Esophagus mucosa (tissue), 1 donor: Measurements from ENCODE around the gene GALNT3. TPM values are rescaled to one million over a fixed set of nuclear protein-coding genes. Genes with fewer than 3 reads are reported as not detected.

ENCODE experiments used
- ATAC-seq: fragments of 200-7000 bp; cut with Tn5 transposase; one replicate; pipeline ENCODE4 v1.9.1; 2020
- total RNA-seq: library from RNA; stranded (reverse); gene quantifications from one replicate; pipeline ENCODE4 v1.2.4, GENCODE V29; 2023
- donor health status: DM: yes; HTN: yes; CAD: no.

Gene GALNT3
- total RNA-seq, 1 donor from 2014 or later: 40.0 TPM

GRCh38 chr2:165725421-165725820 lies 68.6 kb downstream of the GALNT3 start:
- ATAC-seq: peak; percentile 66

GRCh38 chr2:165720511-165720910 lies 73.5 kb downstream of the GALNT3 start:
- no peak for ATAC-seq

- ATAC-seq: no peak
Measured at GRCh38 chr2:165718610-165719210, 75.3 kb downstream of the GALNT3 start.

- no peak for ATAC-seq
Measured at GRCh38 chr2:165716091-165716490, 78.0 kb downstream of the GALNT3 start.

GRCh38 chr2:165706960-165707487 lies 87.0 kb downstream of the GALNT3 start:
- no peak for ATAC-seq

- peak; percentile 67 for ATAC-seq
Measured at GRCh38 chr2:165701147-165701546, 92.9 kb downstream of the GALNT3 start.

- ATAC-seq: no peak
Measured at GRCh38 chr2:165700531-165700930, 93.5 kb downstream of the GALNT3 start.

GRCh38 chr2:165699946-165700345 lies 94.1 kb downstream of the GALNT3 start:
- ATAC-seq: no peak

- peak; percentile 59 for ATAC-seq
Measured at GRCh38 chr2:165698444-165698884, 95.6 kb downstream of the GALNT3 start.

GRCh38 chr2:165697748-165698443 lies 96.2 kb downstream of the GALNT3 start:
- no peak for ATAC-seq

Other genes starting within 250 kb of the GALNT3 start
- 4.8 TPM for gene TTC21B, start 159.5 kb upstream of the GALNT3 start, total RNA-seq